Iris pigment epithelial cell (primary cell): Measurements from ENCODE around the gene MYO15B.

Experiments used
- DNase-seq: peaks from one replicate; pipeline ENCODE4 v3.0.0-alpha.2; 2011; ENCODE audit warnings: low read depth

The MYO15B gene

GRCh38 chr17:75603123-75603522 lies 15.5 kb downstream of the MYO15B start:
- no peak for DNase-seq

GRCh38 chr17:75604034-75604695 lies 16.6 kb downstream of the MYO15B start:
- no peak for DNase-seq

GRCh38 chr17:75605790-75606189 lies 18.2 kb downstream of the MYO15B start:
- no peak for DNase-seq

- no peak for DNase-seq
These were observed 19.5 kb downstream of the MYO15B start for GRCh38 chr17:75607086-75607485.

- DNase-seq: no peak
These were observed 22.7 kb downstream of the MYO15B start for GRCh38 chr17:75610103-75610984.

GRCh38 chr17:75611851-75612429 lies 24.3 kb downstream of the MYO15B start:
- no peak for DNase-seq

GRCh38 chr17:75612906-75613626 lies 25.5 kb downstream of the MYO15B start:
- DNase-seq: no peak

GRCh38 chr17:75614006-75614405 lies 26.4 kb downstream of the MYO15B start:
- DNase-seq: no peak

- DNase-seq: no peak
These were observed 27.1 kb downstream of the MYO15B start for GRCh38 chr17:75614556-75615270.

- DNase-seq: no peak
These were observed 27.7 kb downstream of the MYO15B start for GRCh38 chr17:75615301-75615700.

GRCh38 chr17:75616521-75617122 lies 29.0 kb downstream of the MYO15B start:
- no peak for DNase-seq

GRCh38 chr17:75617218-75617617 lies 29.6 kb downstream of the MYO15B start:
- no peak for DNase-seq

- DNase-seq: no peak
These were observed 30.1 kb downstream of the MYO15B start for GRCh38 chr17:75617675-75618074.

GRCh38 chr17:75619506-75620431 lies 32.2 kb downstream of the MYO15B start:
- peak; percentile 38 for DNase-seq

- no peak for DNase-seq
These were observed 33.9 kb downstream of the MYO15B start for GRCh38 chr17:75621489-75621888.

- DNase-seq: no peak
These were observed 34.5 kb downstream of the MYO15B start for GRCh38 chr17:75622076-75622475.

- DNase-seq: no peak
These were observed 35.2 kb downstream of the MYO15B start for GRCh38 chr17:75622771-75623273.

- DNase-seq: no peak
These were observed 35.8 kb downstream of the MYO15B start for GRCh38 chr17:75623386-75623785.

- no peak for DNase-seq
These were observed 36.4 kb downstream of the MYO15B start for GRCh38 chr17:75624021-75624420.
